Uterus (tissue), 2 donors: Measurements from ENCODE around the gene SMAP1.

Experiments used
- CTCF ChIP-seq, 4 experiments: fragments of 200-600 bp in 2 of 4; fragments of 450-650 bp in 2 of 4; sonication (generic) in 2 of 4; IDR thresholded peaks; one replicate each; pipeline ENCODE4 v1.5.1; 2016 to 2019; ENCODE audit warnings: antibody characterized with exemption in 4 of 4, mild to moderate bottlenecking in 2 of 4, moderate library complexity in 1 of 4
- POLR2A ChIP-seq, 2 donors: fragments of 450-650 bp; IDR thresholded peaks; one replicate each; pipeline ENCODE4 v1.6.1; 2016; ENCODE audit warnings: antibody characterized with exemption in 2 of 2, mild to moderate bottlenecking in 1 of 2, moderate library complexity in 1 of 2

GRCh38 chr6:70905742-70906141 lies 238.1 kb downstream of the SMAP1 start:
- no peak for TF ChIP-seq POLR2A (IDR thresholded peaks at IDR 0.05)
- no peak for TF ChIP-seq CTCF (IDR thresholded peaks at IDR 0.05)
